PC-9 (cell line): Measurements from ENCODE around the gene TUBGCP6. TPM values are rescaled to one million over a fixed set of nuclear protein-coding genes. Genes with fewer than 3 reads are reported as not detected.

Experiments used
- BruUV-seq: library from RNA; stranded (reverse); fragments of 400-500 nt; replicated peaks from 2 replicates; lab custom pipeline; 2021; lab: Mats Ljungman, UMichigan
- CTCF ChIA-PET: fragments of 300-600 bp; sonication (Branson Sonifier 250); formaldehyde crosslinking; loops from one replicate; lab custom pipeline; 2022; ENCODE audit warnings: antibody characterized with exemption; lab: Charles Lee
- POLR2A ChIA-PET: fragments of 300-600 bp; sonication (Branson Sonifier 250); formaldehyde crosslinking; loops from one replicate; lab custom pipeline; 2022; ENCODE audit warnings: antibody characterized with exemption; ENCODE audit not compliant: unreplicated experiment; lab: Charles Lee
- DNase-seq, 2 experiments: peaks; one replicate each; pipeline versions ENCODE4 v3.0.0 to v3.0.0-alpha.2; 2015 to 2022; ENCODE audit warnings: mixed read lengths in 1 of 2
- H2AFZ ChIP-seq: fragments of 200-600 bp; sonication (generic); 2 replicates; pipeline ENCODE4 v1.8.1; 2017; ENCODE audit warnings: antibody characterized with exemption
- H3F3A ChIP-seq: fragments of 200-600 bp; sonication (generic); 2 replicates; pipeline ENCODE4 v1.8.1; 2017; ENCODE audit warnings: antibody characterized with exemption, mild to moderate bottlenecking, low read depth; ENCODE audit not compliant: insufficient read depth
- H3K27ac ChIP-seq: fragments of 200-600 bp; sonication (generic); 2 replicates; pipeline ENCODE4 v1.6.1; 2016; ENCODE audit warnings: mixed run types
- H3K27me3 ChIP-seq: fragments of 200-600 bp; sonication (generic); 2 replicates; pipeline ENCODE4 v1.6.1; 2016; ENCODE audit warnings: low read depth, mixed run types; ENCODE audit not compliant: insufficient read depth
- H3K36me3 ChIP-seq: fragments of 200-600 bp; sonication (generic); 2 replicates; pipeline ENCODE4 v1.6.1; 2016; ENCODE audit warnings: low read depth, mixed run types
- H3K4me1 ChIP-seq: fragments of 200-600 bp; sonication (generic); replicated peaks from 2 replicates; pipeline ENCODE4 v1.6.1; 2016; ENCODE audit warnings: mixed run types; ENCODE audit not compliant: insufficient read depth
- H3K4me2 ChIP-seq: fragments of 200-600 bp; sonication (generic); 2 replicates; pipeline ENCODE4 v1.6.1; 2017; ENCODE audit warnings: mixed run types
- H3K4me3 ChIP-seq: fragments of 200-600 bp; sonication (generic); 2 replicates; pipeline ENCODE4 v1.6.1; 2016; ENCODE audit warnings: mixed run types
- H3K79me2 ChIP-seq: fragments of 200-600 bp; sonication (generic); 2 replicates; pipeline ENCODE4 v1.6.1; 2017; ENCODE audit warnings: low read depth, mixed run types
- H3K9me2 ChIP-seq: fragments of 200-600 bp; sonication (generic); 2 replicates; pipeline ENCODE4 v1.8.1; 2017; ENCODE audit warnings: mild to moderate bottlenecking; ENCODE audit not compliant: insufficient read depth
- H3K9me3 ChIP-seq: fragments of 200-600 bp; sonication (generic); 2 replicates; pipeline ENCODE4 v1.8.1; 2016; ENCODE audit warnings: low read depth; ENCODE audit not compliant: insufficient read depth
- H4K20me1 ChIP-seq: fragments of 200-600 bp; sonication (generic); 2 replicates; pipeline ENCODE4 v1.8.1; 2017; ENCODE audit not compliant: insufficient read depth
- CTCF ChIP-seq: fragments of 200-600 bp; sonication (generic); conservative IDR thresholded peaks from 2 replicates; pipeline ENCODE4 v1.6.1; 2017; ENCODE audit warnings: mixed run types, antibody characterized with exemption, mild to moderate bottlenecking, moderate library complexity
- EZH2 ChIP-seq: fragments of 200-600 bp; sonication (generic); IDR thresholded peaks from 2 replicates; pipeline ENCODE4 v1.8.0; 2017; ENCODE audit warnings: antibody characterized with exemption, low read depth
- intact Hi-C: fragments of 100-400 bp; cut with micrococcal nuclease; formaldehyde crosslinking; loops from one replicate; pipeline ENCODE4 v1.10.0; 2022; ENCODE audit not compliant: unreplicated experiment
- total RNA-seq: library from RNA; stranded (reverse); gene quantifications from 2 replicates; pipeline ENCODE4 v1.2.3, GENCODE V29; 2021

Gene TUBGCP6
- total RNA-seq, 1 experiment from 2014 or later = 31.3 TPM

- Histone ChIP-seq H4K20me1 (peaks cover 63% of the 10 kb centered on the region), H3K9me2 (no peaks in the 10 kb centered on the region), H3K27ac (no peak overlapping the region), H3K4me2 (no peak overlapping the region), H3F3A (peaks cover 29% of the 10 kb centered on the region; the same call in 1 of the 2 replicates), H2AFZ (no peak overlapping the region), H3K4me1 (peaks cover 6% of the 10 kb centered on the region), H3K79me2 (peaks cover 65% of the 10 kb centered on the region), H3K9me3 (no peaks in the 10 kb centered on the region), H3K4me3 (no peak overlapping the region), H3K27me3 (no peaks in the 10 kb centered on the region), H3K36me3 (no peaks in the 10 kb centered on the region)
- ChIA-PET POLR2A (no interaction called here), CTCF (no interaction called here)
- no peak for DNase-seq
- TF ChIP-seq EZH2 (no peak), CTCF (peak; percentile 82)
- BruUV-seq = no TSS peak
- intact Hi-C loops = no loop called here
Measured at GRCh38 chr22:50236731-50237409, 8.0 kb downstream of the TUBGCP6 start.

- ChIA-PET CTCF (no interaction called here), POLR2A (no interaction called here)
- Histone ChIP-seq H3K36me3 (no peaks in the 10 kb centered on the region), H2AFZ (no peak overlapping the region), H3K9me3 (no peaks in the 10 kb centered on the region), H3K9me2 (no peaks in the 10 kb centered on the region), H3F3A (peaks cover 10% of the 10 kb centered on the region; the same call in 1 of the 2 replicates), H3K4me2 (no peak overlapping the region), H3K4me3 (no peak overlapping the region), H3K4me1 (no peaks in the 10 kb centered on the region), H3K79me2 (peaks cover 34% of the 10 kb centered on the region), H3K27me3 (no peaks in the 10 kb centered on the region), H4K20me1 (peaks cover 48% of the 10 kb centered on the region), H3K27ac (no peak overlapping the region)
- BruUV-seq = no TSS peak
- intact Hi-C loops = no loop called here
- no peak for DNase-seq
- no peak for TF ChIP-seq EZH2
- no peak for TF ChIP-seq CTCF
Measured at GRCh38 chr22:50233223-50233622, 11.6 kb downstream of the TUBGCP6 start.

GRCh38 chr22:50232481-50233151, 12.2 kb downstream of the TUBGCP6 start:
- no peaks in the 10 kb centered on the region for H3K4me1 ChIP-seq
- no peaks in the 10 kb centered on the region for H3K27me3 ChIP-seq
- no peak for DNase-seq
- H3K9me2 ChIP-seq = no peaks in the 10 kb centered on the region
- CTCF ChIA-PET = interaction anchor here (0.6 kb wide), 1 partner anchor 458 kb away, joined by 3 read pairs; no protein-coding TSS in a partner anchor
- H3F3A ChIP-seq = peaks cover 9% of the 10 kb centered on the region; the same call in 1 of the 2 replicates
- H3K4me2 ChIP-seq = no peak overlapping the region
- no peak overlapping the region for H3K4me3 ChIP-seq
- POLR2A ChIA-PET = interaction anchor here (0.6 kb wide), 1 partner anchor 237 kb away, joined by 5 read pairs; no protein-coding TSS in a partner anchor
- intact Hi-C loops = no loop called here
- H3K36me3 ChIP-seq = no peaks in the 10 kb centered on the region
- H3K79me2 ChIP-seq = peaks cover 34% of the 10 kb centered on the region
- no peaks in the 10 kb centered on the region for H3K9me3 ChIP-seq
- no peak overlapping the region for H3K27ac ChIP-seq
- H2AFZ ChIP-seq = no peak overlapping the region
- no peak for TF ChIP-seq EZH2
- no peak for TF ChIP-seq CTCF
- H4K20me1 ChIP-seq = peaks cover 44% of the 10 kb centered on the region
- BruUV-seq = no TSS peak
